A673 (cell line): Measurements from ENCODE around the gene TMEM61.

Experiments
- EZH2 ChIP-seq: fragments of 200-600 bp; sonication (generic); IDR thresholded peaks from 2 replicates; pipeline ENCODE4 v1.6.1; 2017; ENCODE audit warnings: borderline replicate concordance, low read depth, mild to moderate bottlenecking, mixed read lengths, antibody characterized with exemption, low read length; ENCODE audit not compliant: poor library complexity, severe bottlenecking
- TF ChIP-seq, protein P1 (sequence below): fragments of 300-800, 200-600 bp; sonication (generic); conservative IDR thresholded peaks from 2 replicates; pipeline ENCODE4 v1.5.1; 2017; ENCODE audit warnings: low read depth, mild to moderate bottlenecking, antibody characterized with exemption, low read length, moderate library complexity, mixed read lengths

DNA sequence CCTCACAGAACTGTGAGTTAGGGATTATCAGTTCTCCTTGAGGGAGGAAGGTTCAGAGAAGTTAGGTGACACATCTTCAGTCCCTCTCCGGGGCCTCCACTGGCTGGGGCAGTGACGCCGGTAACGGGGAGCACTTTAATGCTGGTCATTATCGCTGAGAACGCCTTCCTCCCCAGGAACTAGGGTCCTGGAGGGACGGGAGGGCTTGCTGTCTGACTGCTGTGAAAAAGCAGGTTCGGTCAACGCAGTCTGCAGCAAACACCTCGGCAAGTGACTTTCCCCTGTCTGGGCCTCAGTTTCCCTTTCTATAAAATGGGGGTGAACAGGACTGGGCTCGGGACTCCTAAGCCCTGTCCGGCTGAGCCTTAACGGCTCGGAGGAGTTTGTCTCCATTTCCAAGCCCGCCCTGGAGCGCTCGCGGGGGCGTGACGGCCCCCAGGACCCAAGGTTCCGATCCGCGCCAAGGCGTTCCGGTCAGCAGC, 341 bp upstream of the TMEM61 start:
- TF ChIP-seq, protein P1, sequence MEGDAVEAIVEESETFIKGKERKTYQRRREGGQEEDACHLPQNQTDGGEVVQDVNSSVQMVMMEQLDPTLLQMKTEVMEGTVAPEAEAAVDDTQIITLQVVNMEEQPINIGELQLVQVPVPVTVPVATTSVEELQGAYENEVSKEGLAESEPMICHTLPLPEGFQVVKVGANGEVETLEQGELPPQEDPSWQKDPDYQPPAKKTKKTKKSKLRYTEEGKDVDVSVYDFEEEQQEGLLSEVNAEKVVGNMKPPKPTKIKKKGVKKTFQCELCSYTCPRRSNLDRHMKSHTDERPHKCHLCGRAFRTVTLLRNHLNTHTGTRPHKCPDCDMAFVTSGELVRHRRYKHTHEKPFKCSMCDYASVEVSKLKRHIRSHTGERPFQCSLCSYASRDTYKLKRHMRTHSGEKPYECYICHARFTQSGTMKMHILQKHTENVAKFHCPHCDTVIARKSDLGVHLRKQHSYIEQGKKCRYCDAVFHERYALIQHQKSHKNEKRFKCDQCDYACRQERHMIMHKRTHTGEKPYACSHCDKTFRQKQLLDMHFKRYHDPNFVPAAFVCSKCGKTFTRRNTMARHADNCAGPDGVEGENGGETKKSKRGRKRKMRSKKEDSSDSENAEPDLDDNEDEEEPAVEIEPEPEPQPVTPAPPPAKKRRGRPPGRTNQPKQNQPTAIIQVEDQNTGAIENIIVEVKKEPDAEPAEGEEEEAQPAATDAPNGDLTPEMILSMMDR: no peak
- no peak for TF ChIP-seq EZH2
